ENCODE measurements around the gene MAPKAPK2.

MAPKAPK2 gene

GRCh38 chr1:206714331-206715058 is 29.8 kb downstream of the MAPKAPK2 start:
- DNase-seq (ENCODE audit: low read depth): peak; percentile 73
- TF ChIP-seq CTCF (IDR thresholded peaks at IDR 0.05; ENCODE audit: control insufficient read depth, insufficient read depth, low read depth, low read length, missing control alignments): no peak
- H3K4me3 ChIP-seq (ENCODE audit: control insufficient read depth, low read depth, low read length): no peak overlapping the region

- DNase-seq (ENCODE audit: low read depth): no peak
- TF ChIP-seq CTCF (IDR thresholded peaks at IDR 0.05; ENCODE audit: control insufficient read depth, insufficient read depth, low read depth, low read length, missing control alignments): no peak
- no peak overlapping the region for H3K4me3 ChIP-seq (ENCODE audit: control insufficient read depth, low read depth, low read length)
Observed at GRCh38 chr1:206715120-206715519, 30.4 kb downstream of the MAPKAPK2 start.

- no peak for TF ChIP-seq CTCF (IDR thresholded peaks at IDR 0.05; ENCODE audit: control insufficient read depth, insufficient read depth, low read depth, low read length, missing control alignments)
- no peak overlapping the region for H3K4me3 ChIP-seq (ENCODE audit: control insufficient read depth, low read depth, low read length)
- no peak for DNase-seq (ENCODE audit: low read depth)
Observed at GRCh38 chr1:206715552-206716158, 30.9 kb downstream of the MAPKAPK2 start.

GRCh38 chr1:206716159-206716869 is 31.6 kb downstream of the MAPKAPK2 start:
- no peak overlapping the region for H3K4me3 ChIP-seq (ENCODE audit: control insufficient read depth, low read depth, low read length)
- no peak for DNase-seq (ENCODE audit: low read depth)

GRCh38 chr1:206716870-206717673 is 32.4 kb downstream of the MAPKAPK2 start:
- no peak overlapping the region for H3K4me3 ChIP-seq (ENCODE audit: control insufficient read depth, low read depth, low read length)
- DNase-seq (ENCODE audit: low read depth): no peak
- TF ChIP-seq CTCF (IDR thresholded peaks at IDR 0.05; ENCODE audit: control insufficient read depth, insufficient read depth, low read depth, low read length, missing control alignments): no peak

More at GRCh38 chr1:206716159-206716869, 31.6 kb downstream of the MAPKAPK2 start:
- no peak for TF ChIP-seq CTCF (IDR thresholded peaks at IDR 0.05; ENCODE audit: control insufficient read depth, insufficient read depth, low read depth, low read length, missing control alignments)

GRCh38 chr1:206717674-206717989 is 32.9 kb downstream of the MAPKAPK2 start:
- DNase-seq (ENCODE audit: low read depth): no peak
- no peak for TF ChIP-seq CTCF (IDR thresholded peaks at IDR 0.05; ENCODE audit: control insufficient read depth, insufficient read depth, low read depth, low read length, missing control alignments)
- H3K4me3 ChIP-seq (ENCODE audit: control insufficient read depth, low read depth, low read length): no peak overlapping the region

Measured in AG09309 (cell line).